ENCODE measurements around the gene MLH1. TPM values are rescaled to one million over a fixed set of nuclear protein-coding genes. Genes with fewer than 3 reads are reported as not detected.
"Not testable (repeated sequence)": the region's sequence is repeated elsewhere in the genome, so short reads cannot be mapped to it uniquely, and the experiment has no call there.

MLH1 gene
- polyA plus RNA-seq, 2 of the 4 experiments (the other 2 are of a cell fraction), result 61.8 to 73.1 TPM

DNA sequence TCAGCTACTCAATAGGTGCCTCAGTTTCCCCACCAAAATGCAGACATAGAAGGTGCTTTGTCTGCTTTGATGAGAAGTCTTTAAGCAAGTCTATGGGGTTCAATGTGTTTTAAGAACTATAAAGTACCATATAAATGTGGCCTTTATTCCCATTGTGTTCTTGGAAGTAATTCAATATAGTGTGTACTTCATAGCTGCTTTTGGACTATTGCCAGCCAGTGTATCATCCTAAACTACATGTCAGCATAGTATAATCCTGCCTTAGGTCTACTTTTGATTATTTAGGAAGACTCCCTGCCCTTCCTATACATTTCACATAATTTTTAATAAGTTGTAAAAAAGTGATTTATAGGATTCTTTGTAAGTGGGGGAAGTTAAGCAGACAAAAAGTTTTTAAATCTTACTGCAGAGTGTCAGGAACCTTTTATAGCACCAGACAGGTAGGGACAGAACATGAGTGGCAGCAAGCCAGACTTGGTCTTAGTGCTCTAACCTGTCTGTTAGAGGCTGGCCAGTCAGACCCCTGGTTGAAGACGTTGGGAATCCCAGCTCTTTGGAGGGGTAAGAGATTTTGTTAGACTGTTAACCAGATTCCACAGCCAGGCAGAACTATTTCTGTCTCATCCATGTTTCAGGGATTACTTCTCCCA lies 48.4 kb downstream of the MLH1 start:
- WGBS (ENCODE audit: missing lambda C conversion rate), result 46% methylated on average over 1 of the region's 1 CpG
- POLR2A ChIA-PET, result no interaction called here

DNA sequence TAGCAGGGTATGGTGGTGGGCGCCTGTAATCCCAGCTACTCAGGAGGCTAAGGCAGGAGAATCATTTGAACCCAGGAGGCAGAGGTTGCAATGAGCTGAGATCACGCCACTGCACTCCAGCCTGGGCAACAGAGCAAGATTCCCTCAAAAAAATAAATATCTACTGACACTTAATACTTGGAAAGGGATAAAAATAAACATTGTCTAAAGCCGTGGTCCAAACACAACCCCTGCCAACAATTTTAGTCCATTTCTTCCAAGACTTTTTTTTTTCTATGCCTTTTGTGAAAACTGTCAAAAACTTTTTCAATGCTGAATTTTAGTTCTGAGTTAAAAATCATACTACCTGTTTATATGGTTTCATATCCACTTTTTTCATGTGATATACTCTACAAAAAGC lies 49.4 kb downstream of the MLH1 start:
- H3K4me1 ChIP-seq; H3K4me3 ChIP-seq; H3K9me3 ChIP-seq; H3K4me2 ChIP-seq; H3K27ac ChIP-seq; DNase-seq (ENCODE audit: low read depth in 1 of 2, low spot score in 1 of 2); CTCF ChIA-PET; POLR2A ChIA-PET; FAIRE-seq; ATAC-seq: not testable (repeated sequence)
- WGBS (ENCODE audit: missing lambda C conversion rate), result 88% methylated on average over 3 of the region's 3 CpGs

More for the DNA sequence above, 48.4 kb downstream of the MLH1 start:
- peaks cover under 1% of the 10 kb centered on the region for H3K9me3 ChIP-seq
- no peak for TF ChIP-seq ZFP36 (IDR thresholded peaks at IDR 0.05; ENCODE audit: borderline replicate concordance, partially characterized antibody)
- TF ChIP-seq NPAS2 (CRISPR knock-in tag; IDR thresholded peaks at IDR 0.05; ENCODE audit: borderline replicate concordance), result no peak
- TF ChIP-seq, protein P1, sequence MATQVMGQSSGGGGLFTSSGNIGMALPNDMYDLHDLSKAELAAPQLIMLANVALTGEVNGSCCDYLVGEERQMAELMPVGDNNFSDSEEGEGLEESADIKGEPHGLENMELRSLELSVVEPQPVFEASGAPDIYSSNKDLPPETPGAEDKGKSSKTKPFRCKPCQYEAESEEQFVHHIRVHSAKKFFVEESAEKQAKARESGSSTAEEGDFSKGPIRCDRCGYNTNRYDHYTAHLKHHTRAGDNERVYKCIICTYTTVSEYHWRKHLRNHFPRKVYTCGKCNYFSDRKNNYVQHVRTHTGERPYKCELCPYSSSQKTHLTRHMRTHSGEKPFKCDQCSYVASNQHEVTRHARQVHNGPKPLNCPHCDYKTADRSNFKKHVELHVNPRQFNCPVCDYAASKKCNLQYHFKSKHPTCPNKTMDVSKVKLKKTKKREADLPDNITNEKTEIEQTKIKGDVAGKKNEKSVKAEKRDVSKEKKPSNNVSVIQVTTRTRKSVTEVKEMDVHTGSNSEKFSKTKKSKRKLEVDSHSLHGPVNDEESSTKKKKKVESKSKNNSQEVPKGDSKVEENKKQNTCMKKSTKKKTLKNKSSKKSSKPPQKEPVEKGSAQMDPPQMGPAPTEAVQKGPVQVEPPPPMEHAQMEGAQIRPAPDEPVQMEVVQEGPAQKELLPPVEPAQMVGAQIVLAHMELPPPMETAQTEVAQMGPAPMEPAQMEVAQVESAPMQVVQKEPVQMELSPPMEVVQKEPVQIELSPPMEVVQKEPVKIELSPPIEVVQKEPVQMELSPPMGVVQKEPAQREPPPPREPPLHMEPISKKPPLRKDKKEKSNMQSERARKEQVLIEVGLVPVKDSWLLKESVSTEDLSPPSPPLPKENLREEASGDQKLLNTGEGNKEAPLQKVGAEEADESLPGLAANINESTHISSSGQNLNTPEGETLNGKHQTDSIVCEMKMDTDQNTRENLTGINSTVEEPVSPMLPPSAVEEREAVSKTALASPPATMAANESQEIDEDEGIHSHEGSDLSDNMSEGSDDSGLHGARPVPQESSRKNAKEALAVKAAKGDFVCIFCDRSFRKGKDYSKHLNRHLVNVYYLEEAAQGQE (IDR thresholded peaks at IDR 0.05), result no peak
- TF ChIP-seq NR3C1 (IDR thresholded peaks at IDR 0.05), result no peak
- no peak for TF ChIP-seq SREBF2 (IDR thresholded peaks at IDR 0.05)
- no peak for TF ChIP-seq ZNF302 (CRISPR knock-in tag; IDR thresholded peaks at IDR 0.05)
- TF ChIP-seq KDM1A (IDR thresholded peaks at IDR 0.05; ENCODE audit: low read depth), result no peak
- no peak for TF ChIP-seq TFCP2L1 (CRISPR knock-in tag; IDR thresholded peaks at IDR 0.05)
- TF ChIP-seq ZSCAN20 (CRISPR knock-in tag; IDR thresholded peaks at IDR 0.05), result no peak
- no peak for TF ChIP-seq CTCF (IDR thresholded peaks at IDR 0.05)
- no peak for TF ChIP-seq JUNB (IDR thresholded peaks at IDR 0.05)
- TF ChIP-seq EHF (CRISPR knock-in tag; IDR thresholded peaks at IDR 0.05), result no peak
- no peak for TF ChIP-seq CHD2 (IDR thresholded peaks at IDR 0.05; ENCODE audit: low read length, partially characterized antibody)
- TF ChIP-seq TP53 (CRISPR knock-in tag; IDR thresholded peaks at IDR 0.05), result no peak
- no peak for TF ChIP-seq BHLHE40 (IDR thresholded peaks at IDR 0.05; ENCODE audit: low read depth, low read length)
- no peak for TF ChIP-seq HOXA7 (CRISPR knock-in tag; IDR thresholded peaks at IDR 0.05)
- CTCF ChIA-PET, result interaction anchor here (0.9 to 1.2 kb wide), 2 partner anchors 26 to 172 kb away, joined by 3 to 4 read pairs; no protein-coding TSS in a partner anchor
- H3K4me2 ChIP-seq, result no peak overlapping the region
- H3K4me1 ChIP-seq, result no peaks in the 10 kb centered on the region
- no peak for DNase-seq (ENCODE audit: low read depth in 1 of 2, low spot score in 1 of 2)
- no peak for FAIRE-seq
- H3K4me3 ChIP-seq, result no peak overlapping the region
- peak in 1 of 2 experiments; percentile 24; a peak in 1 of 6 replicates for ATAC-seq
- H3K27ac ChIP-seq, result no peak overlapping the region

- ATAC-seq (no peak), FAIRE-seq (no peak), DNase-seq (ENCODE audit: low read depth in 1 of 2, low spot score in 1 of 2) (no peak)
- TF ChIP-seq CTCF (IDR thresholded peaks at IDR 0.05), result no peak
- TF ChIP-seq CBX8 (IDR thresholded peaks at IDR 0.05), result no peak
- TF ChIP-seq, protein P2, sequence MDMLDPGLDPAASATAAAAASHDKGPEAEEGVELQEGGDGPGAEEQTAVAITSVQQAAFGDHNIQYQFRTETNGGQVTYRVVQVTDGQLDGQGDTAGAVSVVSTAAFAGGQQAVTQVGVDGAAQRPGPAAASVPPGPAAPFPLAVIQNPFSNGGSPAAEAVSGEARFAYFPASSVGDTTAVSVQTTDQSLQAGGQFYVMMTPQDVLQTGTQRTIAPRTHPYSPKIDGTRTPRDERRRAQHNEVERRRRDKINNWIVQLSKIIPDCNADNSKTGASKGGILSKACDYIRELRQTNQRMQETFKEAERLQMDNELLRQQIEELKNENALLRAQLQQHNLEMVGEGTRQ (IDR thresholded peaks at IDR 0.05), result no peak
- TF ChIP-seq ELK1 (IDR thresholded peaks at IDR 0.05; ENCODE audit: low read depth, low read length), result no peak
- no peak for TF ChIP-seq RARB (CRISPR knock-in tag; IDR thresholded peaks at IDR 0.05)
- H3K9me3 ChIP-seq, result no peaks in the 10 kb centered on the region
- ChIA-PET POLR2A (no interaction called here), CTCF (interaction anchor here (1.4 to 1.5 kb wide), 2 partner anchors 26 to 163 kb away, joined by 3 to 5 read pairs; no protein-coding TSS in a partner anchor)
- 95% methylated on average over 1 of the region's 1 CpG for WGBS (ENCODE audit: missing lambda C conversion rate)
- no peak overlapping the region for H3K27ac ChIP-seq
- no peak overlapping the region for H3K4me3 ChIP-seq
- H3K4me2 ChIP-seq, result no peak overlapping the region
- peaks cover 11% of the 10 kb centered on the region for H3K4me1 ChIP-seq
Observed at GRCh38 chr3:37050282-37050681, 57.0 kb downstream of the MLH1 start.

Data from A549 (cell line).